GM18951 (cell line): ENCODE data around the gene ZBTB4.

Source experiments
- POLR2A ChIP-seq: IDR thresholded peaks from 4 replicates; pipeline ENCODE4 v1.6.1; 2011; ENCODE audit warnings: mild to moderate bottlenecking; ENCODE audit not compliant: insufficient read length, insufficient read depth; ENCODE audit errors: extremely low read depth
- in situ Hi-C: fragments of 300-500 bp; cut with MboI; formaldehyde crosslinking; loops from one replicate; pipeline ENCODE4 v1.12.0; 2022; ENCODE audit warnings: low sequenced_read_pairs, mixed read lengths, inconsistent platforms; ENCODE audit not compliant: unreplicated experiment

Gene ZBTB4

GRCh38 chr17:7436556-7437368, 42.7 kb downstream of the ZBTB4 start:
- in situ Hi-C loops = no loop called here
- peak; percentile 27 for TF ChIP-seq POLR2A

GRCh38 chr17:7435676-7436555, 43.5 kb downstream of the ZBTB4 start:
- in situ Hi-C loops = no loop called here
- TF ChIP-seq POLR2A = peak; percentile 39

- in situ Hi-C loops = no loop called here
Measured at GRCh38 chr17:7432296-7432695, 47.1 kb downstream of the ZBTB4 start.

DNA sequence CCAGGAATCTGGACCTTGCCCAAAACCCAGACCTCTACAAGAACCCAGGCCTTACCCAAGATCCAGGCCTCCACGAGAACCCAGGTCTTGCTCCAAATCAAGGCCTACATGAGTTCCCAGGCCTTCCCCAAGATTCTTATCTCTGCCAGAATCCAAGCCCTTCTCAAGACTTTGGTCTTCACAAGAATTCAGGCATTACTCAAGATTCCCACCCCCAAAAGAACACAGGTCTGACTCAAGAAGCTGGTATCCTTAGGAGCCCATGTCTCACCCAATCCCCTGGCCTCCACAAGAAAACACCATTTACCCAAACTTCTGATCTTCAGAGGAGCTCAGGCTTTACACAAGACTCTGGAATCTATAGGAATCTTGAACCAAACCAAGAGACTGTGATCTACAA, 48.2 kb downstream of the ZBTB4 start:
- in situ Hi-C loops = no loop called here
- no peak for TF ChIP-seq POLR2A

More at GRCh38 chr17:7432296-7432695, 47.1 kb downstream of the ZBTB4 start:
- no peak for TF ChIP-seq POLR2A

DNA sequence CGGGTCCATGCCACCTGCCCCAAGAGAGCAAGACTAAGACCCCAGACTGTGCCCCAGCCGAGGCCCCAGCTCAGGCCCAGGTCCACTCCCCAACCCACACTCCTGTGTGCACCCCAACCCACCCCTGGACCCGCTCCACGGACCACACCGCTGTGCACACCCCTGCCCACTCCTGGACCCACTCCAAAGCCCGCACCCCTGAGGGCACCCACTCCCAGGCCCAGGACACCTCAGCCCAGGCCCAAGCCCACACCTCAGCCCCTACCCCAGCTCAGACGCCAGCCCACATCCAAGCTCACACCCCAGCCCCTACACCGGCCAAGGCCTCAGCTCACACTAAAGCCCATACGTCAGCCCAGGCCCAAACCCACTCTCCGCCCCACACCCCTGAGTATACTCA, 49.7 kb downstream of the ZBTB4 start:
- no peak for TF ChIP-seq POLR2A
- in situ Hi-C loops = no loop called here

- in situ Hi-C loops = no loop called here
- no peak for TF ChIP-seq POLR2A
Measured at GRCh38 chr17:7428557-7428956, 50.9 kb downstream of the ZBTB4 start, which contains the start of gene SPEM3. SPEM3 (plus strand) TSS chr17:7428857; CDS start chr17:7428903, 46 bp downstream.

DNA sequence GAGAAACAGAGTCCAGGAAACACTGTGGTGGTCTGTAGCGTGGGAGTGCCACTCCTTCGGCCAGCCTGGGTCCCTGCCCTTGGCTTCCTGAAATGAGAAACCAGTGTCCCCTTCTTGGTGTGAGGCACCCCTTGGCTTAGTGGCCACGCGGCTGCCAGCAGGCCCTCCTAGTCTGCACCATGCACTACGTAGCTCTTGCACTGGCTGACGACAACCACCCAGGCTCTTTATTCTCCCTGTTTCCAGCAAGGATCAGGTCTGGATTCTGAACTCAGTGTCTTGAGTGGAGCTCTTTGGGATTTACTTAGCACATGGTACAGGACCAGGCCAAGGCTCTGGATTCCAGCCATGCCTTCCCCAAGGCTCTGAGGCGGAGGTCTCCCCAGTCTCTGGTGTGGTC, 51.9 kb downstream of the ZBTB4 start:
- TF ChIP-seq POLR2A = no peak
- in situ Hi-C loops = no loop called here

DNA sequence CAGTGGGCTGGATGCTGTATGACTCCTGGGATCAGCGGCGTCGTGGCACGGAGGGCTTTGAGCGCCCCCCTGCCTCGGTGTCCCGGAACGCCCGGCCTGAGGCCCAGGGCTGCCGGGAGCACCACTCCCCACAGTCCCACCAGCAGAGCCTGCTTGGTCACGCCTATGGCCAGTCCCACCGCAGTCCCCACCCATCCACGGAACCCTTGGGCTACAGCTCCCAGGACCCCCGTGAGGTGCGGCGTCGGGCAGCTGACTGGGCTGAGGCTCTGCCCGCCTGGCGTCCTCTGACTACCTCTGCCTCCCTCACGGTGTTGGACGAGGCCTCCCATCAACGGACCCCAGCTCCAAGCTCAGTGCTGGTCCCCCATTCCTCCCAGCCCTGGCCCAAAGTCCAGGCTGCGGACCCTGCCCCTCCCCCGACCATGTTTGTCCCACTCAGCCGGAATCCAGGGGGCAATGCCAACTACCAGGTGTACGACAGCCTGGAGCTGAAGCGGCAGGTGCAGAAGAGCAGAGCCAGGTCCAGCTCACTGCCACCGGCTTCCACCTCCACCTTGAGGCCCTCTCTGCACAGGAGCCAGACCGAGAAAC, 52.4 kb downstream of the ZBTB4 start:
- in situ Hi-C loops = no loop called here
- no peak for TF ChIP-seq POLR2A

- TF ChIP-seq POLR2A = no peak
- in situ Hi-C loops = no loop called here
Measured at GRCh38 chr17:7426203-7426863, 53.1 kb downstream of the ZBTB4 start.

DNA sequence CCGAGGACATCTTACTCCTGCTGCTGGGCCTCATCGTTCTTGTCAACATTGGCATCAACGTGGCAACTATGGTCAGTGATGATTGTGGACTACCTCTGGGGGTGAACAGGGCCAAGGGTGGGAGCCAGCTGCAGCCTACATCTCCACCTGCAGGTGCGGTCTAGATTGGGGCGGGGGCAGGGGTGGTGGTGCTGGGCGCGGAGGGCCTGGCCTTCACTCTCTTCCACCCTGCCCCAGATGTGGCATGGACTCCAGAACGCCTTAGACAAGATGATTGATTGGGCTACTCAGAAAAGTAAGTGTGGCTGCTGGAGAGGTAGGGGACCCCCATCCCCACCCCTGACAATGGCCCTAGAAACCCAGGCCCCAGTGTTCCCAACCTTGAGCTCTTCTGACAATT, 53.7 kb downstream of the ZBTB4 start:
- in situ Hi-C loops = no loop called here
- TF ChIP-seq POLR2A = no peak

DNA sequence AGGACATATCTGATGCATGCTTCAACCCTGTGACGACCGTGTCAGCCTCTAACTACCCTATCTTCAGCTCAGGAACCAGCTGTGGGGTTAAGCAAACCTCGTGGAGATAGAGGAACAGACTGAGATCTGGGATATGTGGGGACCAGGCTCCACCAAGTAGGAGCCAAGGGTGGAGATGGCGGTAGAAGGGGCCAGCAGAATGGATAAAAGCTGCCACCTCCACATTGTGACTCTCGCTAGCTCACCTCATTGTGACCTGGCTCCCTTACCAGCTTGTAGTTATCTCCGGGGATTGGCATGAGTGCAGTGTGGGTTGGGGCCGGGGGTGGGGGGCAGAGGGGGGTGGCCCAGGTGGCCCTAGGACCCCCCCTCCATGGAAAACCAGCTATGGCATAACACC, 54.1 kb downstream of the ZBTB4 start, which contains the start of gene SPEM2:
Gene SPEM2, plus strand, starts transcription at position 301 of the 400 bp plus-strand sequence. Its CDS starts 73 bp downstream, at position 374.
- no peak for TF ChIP-seq POLR2A
- in situ Hi-C loops = no loop called here

GRCh38 chr17:7423679-7424078, 55.8 kb downstream of the ZBTB4 start:
- in situ Hi-C loops = no loop called here
- no peak for TF ChIP-seq POLR2A

- TF ChIP-seq POLR2A = no peak
- in situ Hi-C loops = no loop called here
Measured at GRCh38 chr17:7421186-7421585, 58.2 kb downstream of the ZBTB4 start.
